Measurements from ENCODE around the gene SLC39A8. TPM values are rescaled to one million over a fixed set of nuclear protein-coding genes. Genes with fewer than 3 reads are reported as not detected.

SLC39A8 gene
- total RNA-seq, 1 donor from 2014 or later = 27.7 TPM

GRCh38 chr4:102217775-102218355 lies 127.4 kb downstream of the SLC39A8 start:
- no peaks in the 10 kb centered on the region for H3K4me1 ChIP-seq
- H3K4me3 ChIP-seq = no peak overlapping the region
- intact Hi-C loops (cut with DNase I) = no loop called here
- no peaks in the 10 kb centered on the region for H3K27me3 ChIP-seq
- no peak overlapping the region for H3K27ac ChIP-seq
- no peaks in the 10 kb centered on the region for H3K36me3 ChIP-seq
- TF ChIP-seq POLR2AphosphoS5 (IDR thresholded peaks at IDR 0.05; ENCODE audit: insufficient read depth in 1 of 2, low read depth in 1 of 2) (no peak), CTCF (IDR thresholded peaks at IDR 0.05) (no peak), POLR2A (IDR thresholded peaks at IDR 0.05) (no peak)
- DNase-seq (ENCODE audit: extremely low spot score in 2 of 2) = no peak
- no peaks in the 10 kb centered on the region for H3K9me3 ChIP-seq

DNA sequence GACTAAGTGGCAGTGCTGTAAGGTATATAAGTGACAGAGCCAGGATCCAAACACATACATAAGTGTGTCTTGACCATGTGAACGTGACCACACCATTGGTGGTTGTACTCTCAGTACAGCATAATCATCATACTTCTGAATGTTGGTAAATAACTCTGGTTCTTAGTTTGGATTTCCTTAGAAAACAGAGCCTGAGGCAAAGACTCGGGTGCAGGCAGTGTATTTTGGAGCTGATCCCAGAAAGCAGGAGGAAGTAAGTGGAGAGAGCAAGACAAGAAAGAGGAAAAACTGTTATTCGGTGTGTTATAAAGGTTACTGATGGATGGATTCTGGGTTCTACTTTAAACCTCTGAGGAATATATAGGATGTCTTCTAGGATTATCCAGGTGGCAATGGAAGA lies 127.9 kb downstream of the SLC39A8 start:
- Histone ChIP-seq H3K4me3 (no peak overlapping the region), H3K27me3 (no peaks in the 10 kb centered on the region), H3K9me3 (no peaks in the 10 kb centered on the region), H3K27ac (no peak overlapping the region), H3K36me3 (no peaks in the 10 kb centered on the region), H3K4me1 (no peaks in the 10 kb centered on the region)
- TF ChIP-seq POLR2AphosphoS5 (IDR thresholded peaks at IDR 0.05; ENCODE audit: insufficient read depth in 1 of 2, low read depth in 1 of 2) (no peak), POLR2A (IDR thresholded peaks at IDR 0.05) (no peak), CTCF (IDR thresholded peaks at IDR 0.05) (no peak)
- intact Hi-C loops (cut with DNase I) = no loop called here
- DNase-seq (ENCODE audit: extremely low spot score in 2 of 2) = no peak

DNA sequence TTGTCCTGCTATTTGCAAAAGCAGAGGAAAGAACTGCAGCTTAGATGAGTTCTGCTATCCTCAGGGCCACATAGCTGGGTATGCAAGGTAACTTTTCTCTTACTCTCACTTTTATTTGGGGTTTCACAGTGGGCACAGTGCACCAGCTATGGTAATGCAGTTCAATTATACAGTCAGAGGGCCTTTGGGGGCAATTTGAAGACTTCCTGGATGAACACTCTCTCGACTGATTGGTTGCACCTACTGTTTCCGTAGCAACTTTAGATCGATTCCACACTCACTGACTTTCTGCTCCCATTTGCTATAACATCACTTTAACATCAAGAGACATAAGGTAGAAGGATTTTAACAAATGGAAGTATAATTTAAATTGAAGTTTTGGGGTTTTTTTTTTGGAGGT lies 128.6 kb downstream of the SLC39A8 start:
- intact Hi-C loops (cut with DNase I) = no loop called here
- H3K27ac ChIP-seq = no peak overlapping the region
- no peak for DNase-seq (ENCODE audit: extremely low spot score in 2 of 2)

DNA sequence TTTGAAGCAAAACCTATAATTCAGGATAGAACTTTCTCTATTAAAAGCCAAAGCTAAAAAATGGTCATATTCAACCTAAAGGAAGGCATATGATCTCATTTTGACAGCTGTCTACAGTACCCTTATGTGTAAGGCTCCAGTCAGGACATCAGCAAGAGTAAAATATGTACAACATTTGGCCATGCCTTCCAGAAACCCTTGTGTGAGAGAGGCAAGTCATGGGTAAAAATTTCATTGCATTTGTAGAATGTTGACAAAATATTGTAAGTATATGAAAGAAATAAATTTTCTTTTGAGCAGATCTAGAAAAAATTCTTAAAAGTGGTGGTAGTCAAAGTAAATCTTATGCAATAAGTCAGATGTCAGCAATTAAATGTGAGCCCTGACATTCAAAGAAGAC lies 132.3 kb downstream of the SLC39A8 start:
- DNase-seq (ENCODE audit: extremely low spot score in 2 of 2) = no peak
- TF ChIP-seq POLR2A (IDR thresholded peaks at IDR 0.05) = no peak
- TF ChIP-seq POLR2AphosphoS5 (IDR thresholded peaks at IDR 0.05; ENCODE audit: insufficient read depth in 1 of 2, low read depth in 1 of 2) = no peak
- TF ChIP-seq CTCF (IDR thresholded peaks at IDR 0.05) = no peak
- intact Hi-C loops (cut with DNase I) = no loop called here
- Histone ChIP-seq H3K4me1 (no peaks in the 10 kb centered on the region), H3K27ac (no peak overlapping the region), H3K4me3 (no peak overlapping the region), H3K9me3 (no peaks in the 10 kb centered on the region), H3K27me3 (no peaks in the 10 kb centered on the region), H3K36me3 (no peaks in the 10 kb centered on the region)

More for the DNA sequence above, 128.6 kb downstream of the SLC39A8 start:
- Histone ChIP-seq H3K27me3 (no peaks in the 10 kb centered on the region), H3K4me1 (no peaks in the 10 kb centered on the region), H3K4me3 (no peak overlapping the region), H3K9me3 (no peaks in the 10 kb centered on the region), H3K36me3 (no peaks in the 10 kb centered on the region)
- TF ChIP-seq POLR2A (IDR thresholded peaks at IDR 0.05) (no peak), CTCF (IDR thresholded peaks at IDR 0.05) (no peak), POLR2AphosphoS5 (IDR thresholded peaks at IDR 0.05; ENCODE audit: insufficient read depth in 1 of 2, low read depth in 1 of 2) (no peak)

Small RNAs within 50 kb of the gene (small RNA-seq; reads per million reads assigned to genes)
- gene RN7SL728P = not detected

Other genes with a start within 250 kb of the SLC39A8 start
- 38.5 TPM for gene NFKB1, start 155.9 kb upstream of the SLC39A8 start, total RNA-seq

Measured in vagina (tissue), 2 donors.